Esophagus squamous epithelium (tissue), 5 donors: ENCODE results near the gene TBATA. TPM values are rescaled to one million over a fixed set of nuclear protein-coding genes. Genes with fewer than 3 reads are reported as not detected.
"Not testable (repeated sequence)": the region's sequence is repeated elsewhere in the genome, so short reads cannot be mapped to it uniquely, and the experiment has no call there.

Experiments used
- DNase-seq: peaks from one replicate; lab custom pipeline; 2025; lab: John Stamatoyannopoulos, UW
- H3K27ac ChIP-seq, 4 donors: fragments of 200-600 bp; sonication (generic); one replicate each; pipeline ENCODE4 v1.5.1; 2016 to 2019; ENCODE audit warnings: mild to moderate bottlenecking in 1 of 4
- H3K27me3 ChIP-seq, 4 donors: fragments of 200-600 bp; sonication (generic); 1 replicate in 3 of 4; 2 replicates in 1 of 4; pipeline versions ENCODE4 v1.5.1 to v1.6.0; 2017 to 2021; ENCODE audit warnings: antibody characterized with exemption in 1 of 4
- H3K36me3 ChIP-seq, 3 donors: fragments of 200-600 bp; sonication (generic); one replicate each; pipeline ENCODE4 v1.5.1; 2016 to 2019
- H3K4me1 ChIP-seq, 3 donors: fragments of 200-600 bp; sonication (generic); one replicate each; pipeline ENCODE4 v1.5.1; 2017 to 2019
- H3K4me3 ChIP-seq, 4 donors: fragments of 200-600 bp; sonication (generic); 1 replicate in 3 of 4; 2 replicates in 1 of 4; pipeline ENCODE4 v1.5.1; 2016 to 2019; ENCODE audit warnings: mild to moderate bottlenecking in 2 of 4, moderate library complexity in 1 of 4
- H3K9me3 ChIP-seq, 3 donors: fragments of 200-600 bp; sonication (generic); one replicate each; pipeline ENCODE4 v1.5.1; 2016 to 2019
- POLR2A ChIP-seq, 4 donors: fragments of 450-650 bp; IDR thresholded peaks; one replicate each; pipeline ENCODE4 v1.6.1; 2017; ENCODE audit warnings: antibody characterized with exemption in 4 of 4, mild to moderate bottlenecking in 4 of 4, moderate library complexity in 3 of 4
- WGBS, 2 donors: methylation state at CpG; one replicate each; pipeline ENCODE4 v1.1.5; 2018; 5-methylcytosine and 5-hydroxymethylcytosine counted together
- intact Hi-C: fragments of 100-400 bp; cut with DNase I; formaldehyde crosslinking; loops from one replicate; pipeline ENCODE4 v1.15.0; 2022
- total RNA-seq, 4 donors: library from RNA; depleted of rRNA; stranded (reverse); fragments of >200 nt; gene quantifications; one replicate each; pipeline ENCODE4 v1.1.0, GENCODE V29; 2016
- TF ChIP-seq, protein P1 (sequence below), 6 experiments: fragments of 450-650 bp in 4 of 6; fragments of 200-600 bp in 2 of 6; sonication (generic) in 2 of 6; IDR thresholded peaks; one replicate each; pipeline ENCODE4 v1.5.1; 2016 to 2019; ENCODE audit warnings: antibody characterized with exemption in 6 of 6, mild to moderate bottlenecking in 4 of 6, moderate library complexity in 4 of 6
- donor health status: DM: yes; HTN: yes; CAD: no.

TBATA gene
- total RNA-seq, 4 donors from 2014 or later = not detected

DNA sequence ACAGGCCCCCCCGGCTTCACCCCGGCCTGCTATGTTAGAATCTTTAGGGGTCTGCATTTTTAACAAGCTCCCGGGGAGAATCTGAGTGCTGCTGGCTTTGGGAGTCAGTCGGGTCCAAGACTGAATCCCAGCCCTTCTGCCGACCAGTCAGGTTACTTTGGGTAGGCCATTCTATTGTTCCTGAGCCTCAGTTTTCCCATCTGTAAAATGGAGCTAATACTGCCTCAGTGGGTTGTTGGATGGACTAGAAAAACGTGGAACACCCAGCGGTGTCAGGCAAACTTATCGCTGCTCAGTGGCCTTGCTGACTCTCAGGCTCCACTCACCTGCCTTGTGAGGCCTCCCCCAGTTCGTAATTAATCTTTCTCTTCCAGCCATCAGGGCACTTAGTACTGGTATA is 11.7 kb downstream of the TBATA start:
- Histone ChIP-seq H3K27me3 (no peaks in the 10 kb centered on the region), H3K36me3 (no peaks in the 10 kb centered on the region), H3K27ac (no peak overlapping the region), H3K4me3 (no peak overlapping the region), H3K4me1 (peaks cover under 1 to 29% (median 7%) of the 10 kb centered on the region in 3 donors), H3K9me3 (no peaks in the 10 kb centered on the region)
- WGBS, 2 donors = 89 to 94% methylated on average over 5 of the region's 9 CpGs
- no peak for DNase-seq
- no peak for TF ChIP-seq POLR2A (IDR thresholded peaks at IDR 0.05)
- TF ChIP-seq, protein P1, sequence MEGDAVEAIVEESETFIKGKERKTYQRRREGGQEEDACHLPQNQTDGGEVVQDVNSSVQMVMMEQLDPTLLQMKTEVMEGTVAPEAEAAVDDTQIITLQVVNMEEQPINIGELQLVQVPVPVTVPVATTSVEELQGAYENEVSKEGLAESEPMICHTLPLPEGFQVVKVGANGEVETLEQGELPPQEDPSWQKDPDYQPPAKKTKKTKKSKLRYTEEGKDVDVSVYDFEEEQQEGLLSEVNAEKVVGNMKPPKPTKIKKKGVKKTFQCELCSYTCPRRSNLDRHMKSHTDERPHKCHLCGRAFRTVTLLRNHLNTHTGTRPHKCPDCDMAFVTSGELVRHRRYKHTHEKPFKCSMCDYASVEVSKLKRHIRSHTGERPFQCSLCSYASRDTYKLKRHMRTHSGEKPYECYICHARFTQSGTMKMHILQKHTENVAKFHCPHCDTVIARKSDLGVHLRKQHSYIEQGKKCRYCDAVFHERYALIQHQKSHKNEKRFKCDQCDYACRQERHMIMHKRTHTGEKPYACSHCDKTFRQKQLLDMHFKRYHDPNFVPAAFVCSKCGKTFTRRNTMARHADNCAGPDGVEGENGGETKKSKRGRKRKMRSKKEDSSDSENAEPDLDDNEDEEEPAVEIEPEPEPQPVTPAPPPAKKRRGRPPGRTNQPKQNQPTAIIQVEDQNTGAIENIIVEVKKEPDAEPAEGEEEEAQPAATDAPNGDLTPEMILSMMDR (IDR thresholded peaks at IDR 0.05) = no peak
- intact Hi-C loops = no loop called here

DNA sequence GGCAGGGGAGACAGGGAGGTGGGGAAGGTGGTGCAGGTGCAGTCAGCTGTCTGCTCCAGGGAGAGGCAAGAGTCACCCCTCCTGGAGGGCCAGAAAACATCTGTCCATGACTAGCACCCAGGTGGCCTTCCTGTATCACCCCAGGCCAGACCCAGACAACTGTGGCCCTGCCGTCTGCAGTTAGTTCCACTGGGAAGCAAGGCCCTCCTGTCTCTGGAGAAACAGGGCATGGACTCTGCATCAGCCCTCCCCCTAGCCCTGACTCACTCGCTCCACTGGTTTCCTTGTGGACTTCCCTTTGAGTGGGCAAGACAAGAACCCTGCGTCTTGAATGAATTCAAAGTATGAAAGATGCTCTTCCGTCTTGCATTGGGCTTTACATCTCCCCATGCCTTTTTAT is 12.6 kb downstream of the TBATA start:
- H3K36me3 ChIP-seq = no peaks in the 10 kb centered on the region
- no peaks in the 10 kb centered on the region for H3K9me3 ChIP-seq
- peaks cover 0 to 27% (median 7%) of the 10 kb centered on the region in 3 donors for H3K4me1 ChIP-seq
- H3K27me3 ChIP-seq = no peaks in the 10 kb centered on the region
- no peak overlapping the region for H3K4me3 ChIP-seq
- no peak for DNase-seq
- 93 to 94% methylated on average over 3 of the region's 4 CpGs for WGBS, 2 donors
- intact Hi-C loops = no loop called here
- H3K27ac ChIP-seq = no peak overlapping the region
- TF ChIP-seq, protein P1 (IDR thresholded peaks at IDR 0.05) = no peak
- TF ChIP-seq POLR2A (IDR thresholded peaks at IDR 0.05) = no peak

DNA sequence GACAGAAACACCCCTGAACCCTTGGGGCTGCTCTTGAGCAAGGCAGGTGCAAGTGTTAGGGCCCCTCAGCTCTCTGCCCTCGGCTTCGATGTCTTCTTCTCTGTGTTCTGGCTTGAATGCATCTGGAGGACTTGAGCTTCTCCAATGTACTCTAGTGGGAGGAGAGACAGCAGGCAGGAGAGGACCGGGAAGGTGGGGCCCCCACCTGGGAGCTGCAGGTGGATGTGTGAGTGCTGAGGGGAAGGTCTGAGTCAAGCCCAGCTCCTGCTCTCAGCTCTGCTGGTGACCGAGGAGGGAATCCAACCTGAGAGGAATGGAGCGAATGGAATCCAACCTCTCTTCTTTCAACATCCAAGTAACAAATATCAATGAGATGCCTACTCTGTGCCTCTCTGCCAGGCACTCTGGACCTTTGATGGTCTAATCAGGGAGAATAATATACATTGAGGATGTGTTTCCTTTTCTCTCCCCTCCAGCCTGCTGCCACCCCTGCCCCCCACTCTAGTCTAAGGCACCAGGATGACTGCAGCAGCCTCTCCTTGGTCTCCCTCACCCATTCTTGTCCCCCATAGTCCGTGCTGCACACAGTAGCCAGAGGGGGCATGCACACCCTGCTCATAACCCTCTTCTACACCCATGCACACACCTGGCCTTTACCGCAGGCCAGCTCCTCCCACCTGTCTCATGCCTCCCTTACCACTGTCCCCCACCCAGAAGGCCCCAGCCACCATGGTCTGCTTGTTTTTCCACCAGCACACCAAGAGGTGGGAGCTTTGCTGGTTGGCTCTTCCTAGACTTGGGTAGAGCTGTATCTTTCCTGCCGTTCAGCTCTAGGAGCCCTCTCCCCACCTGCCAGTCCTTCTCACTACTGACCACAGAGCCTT is 13.6 kb downstream of the TBATA start:
- Histone ChIP-seq H3K36me3 (no peaks in the 10 kb centered on the region), H3K27me3 (no peaks in the 10 kb centered on the region), H3K4me1 (peaks cover 0 to 27% (median 7%) of the 10 kb centered on the region in 3 donors), H3K27ac (no peak overlapping the region), H3K4me3 (no peak overlapping the region), H3K9me3 (no peaks in the 10 kb centered on the region)
- DNase-seq = no peak
- WGBS, 2 donors = 78 to 96% methylated on average over 6 to 7 of the region's 8 CpGs
- no peak for TF ChIP-seq POLR2A (IDR thresholded peaks at IDR 0.05)
- intact Hi-C loops = no loop called here

DNA sequence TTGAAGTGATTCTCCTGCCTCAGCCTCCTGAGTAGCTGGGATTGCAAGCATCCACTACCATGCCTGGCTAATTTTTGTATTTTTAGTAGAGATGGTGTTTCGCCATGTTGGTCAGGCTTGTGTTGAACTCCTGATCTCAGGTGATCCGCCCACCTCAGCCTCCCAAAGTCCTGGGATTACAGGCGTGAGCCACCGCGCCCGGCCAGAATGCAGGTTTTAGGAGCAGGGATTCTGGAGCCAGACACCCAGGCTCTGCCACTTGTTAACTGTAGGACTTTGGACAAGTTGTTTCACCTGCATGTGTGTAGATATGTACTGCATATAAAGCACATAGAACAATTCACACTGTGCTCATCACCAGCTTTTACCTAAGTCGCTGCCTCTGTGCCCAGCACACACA is 14.7 kb downstream of the TBATA start:
- H3K27me3 ChIP-seq, H3K9me3 ChIP-seq, H3K36me3 ChIP-seq, H3K4me3 ChIP-seq, intact Hi-C loops, H3K27ac ChIP-seq, DNase-seq: not testable (repeated sequence)
- 83 to 88% methylated on average over 2 to 6 of the region's 7 CpGs for WGBS, 2 donors
- H3K4me1 ChIP-seq = peaks cover 0 to 22% (median 7%) of the 10 kb centered on the region in 3 donors

DNA sequence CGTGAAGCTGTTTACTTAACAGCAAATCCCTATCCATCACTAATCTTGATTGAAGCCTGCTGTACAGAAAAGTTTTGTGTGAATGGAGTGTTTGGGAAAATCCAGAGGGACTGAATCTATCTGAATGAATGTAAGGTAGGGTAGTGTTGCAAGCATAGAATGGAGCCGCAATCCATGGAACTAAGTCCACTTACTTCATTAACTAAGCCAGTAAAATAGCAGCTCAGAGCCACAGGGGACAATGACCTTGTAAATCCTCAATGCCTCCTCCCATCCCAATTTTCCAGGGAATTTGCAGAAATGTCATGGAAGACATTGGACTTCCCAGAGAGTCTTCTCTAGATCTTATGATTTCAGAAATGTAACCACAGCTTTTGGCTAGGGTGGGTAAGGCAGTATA is 15.2 kb downstream of the TBATA start:
- Histone ChIP-seq H3K4me3 (no peak overlapping the region), H3K4me1 (peaks cover 0 to 17% (median 2%) of the 10 kb centered on the region in 3 donors), H3K27me3 (no peaks in the 10 kb centered on the region), H3K36me3 (no peaks in the 10 kb centered on the region), H3K27ac (no peak overlapping the region), H3K9me3 (peaks cover 0 to 8% (median 0%) of the 10 kb centered on the region in 3 donors)
- TF ChIP-seq POLR2A (IDR thresholded peaks at IDR 0.05) = no peak
- TF ChIP-seq, protein P1 (IDR thresholded peaks at IDR 0.05) = no peak
- intact Hi-C loops = no loop called here
- no peak for DNase-seq
- WGBS, 2 donors = 58 to 69% methylated on average over 2 of the region's 2 CpGs

DNA sequence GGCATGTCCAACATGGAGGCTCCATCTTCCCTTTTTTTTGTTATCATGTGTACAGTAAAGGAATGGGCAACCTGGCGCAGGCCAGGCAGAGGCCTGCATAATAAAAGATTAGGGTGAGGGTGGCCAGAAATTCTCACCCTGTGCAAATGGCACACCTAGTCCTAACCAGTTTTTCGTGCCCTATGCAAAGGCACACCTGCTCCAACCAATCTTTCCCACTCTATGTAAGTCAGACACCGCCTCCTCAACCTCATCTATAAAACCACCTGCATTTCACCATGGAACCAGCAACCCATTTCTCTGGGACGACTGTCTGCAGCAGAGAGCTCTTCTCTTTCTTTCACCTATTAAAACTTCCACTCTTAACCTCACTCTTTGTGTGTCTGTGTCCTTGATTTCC is 16.1 kb downstream of the TBATA start:
- peak overlapping the region in 1 of 4 donors; percentile 13 for H3K27ac ChIP-seq
- peaks cover 0 to 8% (median 0%) of the 10 kb centered on the region in 3 donors for H3K9me3 ChIP-seq
- no peak overlapping the region for H3K4me3 ChIP-seq
- DNase-seq = no peak
- 76 to 80% methylated on average over 4 of the region's 4 CpGs for WGBS, 2 donors
- no peaks in the 10 kb centered on the region for H3K36me3 ChIP-seq
- H3K4me1 ChIP-seq = peaks cover 0 to 12% (median 0%) of the 10 kb centered on the region in 3 donors
- no peaks in the 10 kb centered on the region for H3K27me3 ChIP-seq
- intact Hi-C loops = no loop called here
- TF ChIP-seq, protein P1 (IDR thresholded peaks at IDR 0.05) = no peak
- TF ChIP-seq POLR2A (IDR thresholded peaks at IDR 0.05) = no peak

DNA sequence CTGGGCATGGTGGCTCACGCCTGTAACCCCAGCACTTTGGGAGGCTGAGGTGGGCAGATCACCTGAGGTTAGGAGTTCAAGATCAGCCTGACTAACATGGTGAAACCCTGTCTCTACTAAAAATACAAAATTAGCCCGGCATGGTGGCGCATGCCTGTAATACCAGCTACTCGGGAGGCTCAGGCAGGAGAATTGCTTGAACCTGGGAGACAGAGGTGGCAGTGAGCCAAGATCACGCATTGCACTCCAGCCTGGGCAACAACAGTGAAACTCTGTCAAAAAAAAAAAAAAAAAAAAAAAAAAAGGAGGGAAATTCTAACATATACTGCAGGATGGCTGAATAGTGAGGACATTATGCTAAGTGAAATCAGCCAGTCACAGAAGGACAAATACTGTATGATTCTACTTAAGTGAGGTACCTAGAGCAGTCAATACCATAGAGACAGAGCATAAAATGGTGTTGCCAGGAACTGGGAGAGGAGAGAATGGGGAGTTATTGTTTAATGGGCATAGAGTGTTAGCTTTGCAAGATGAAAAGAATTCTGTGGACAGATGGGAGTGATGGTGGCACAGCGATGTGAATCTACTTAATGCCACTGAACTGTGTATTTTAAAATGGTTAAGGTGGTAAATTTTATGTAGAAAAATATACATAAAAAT is 17.0 kb downstream of the TBATA start:
- intact Hi-C loops, H3K27me3 ChIP-seq, H3K27ac ChIP-seq, H3K36me3 ChIP-seq, H3K9me3 ChIP-seq, DNase-seq, H3K4me3 ChIP-seq: not testable (repeated sequence)
- H3K4me1 ChIP-seq = peaks cover 0 to 12% (median 0%) of the 10 kb centered on the region in 3 donors
- 70 to 81% methylated on average over 6 of the region's 6 CpGs for WGBS, 2 donors
